ENCODE results near the gene OVCH2.

DNA sequence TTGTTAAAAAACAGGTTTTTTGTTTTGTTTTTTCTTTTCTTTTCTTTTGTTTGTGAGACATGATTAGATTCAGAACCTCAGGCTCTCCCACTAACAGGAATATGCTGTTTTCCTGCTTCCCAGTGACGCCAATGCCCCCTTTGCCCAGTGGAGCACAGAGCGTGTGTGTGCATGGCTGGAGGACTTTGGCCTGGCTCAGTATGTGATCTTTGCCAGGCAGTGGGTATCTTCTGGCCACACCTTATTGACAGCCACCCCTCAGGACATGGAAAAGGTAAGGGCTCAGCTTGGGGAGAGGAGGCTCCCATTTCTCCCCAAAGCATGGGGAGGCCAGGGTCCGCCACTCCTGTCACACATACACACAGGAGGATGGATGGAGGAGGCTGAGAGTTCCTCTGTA lies 58.0 kb downstream of the OVCH2 start:
- TF ChIP-seq POLR2AphosphoS5 (IDR thresholded peaks at IDR 0.05; ENCODE audit: low read depth, low read length) = no peak
- no peak for TF ChIP-seq TAF1 (IDR thresholded peaks at IDR 0.05; ENCODE audit: borderline replicate concordance, insufficient read depth, low read length)
- TF ChIP-seq, protein P1, sequence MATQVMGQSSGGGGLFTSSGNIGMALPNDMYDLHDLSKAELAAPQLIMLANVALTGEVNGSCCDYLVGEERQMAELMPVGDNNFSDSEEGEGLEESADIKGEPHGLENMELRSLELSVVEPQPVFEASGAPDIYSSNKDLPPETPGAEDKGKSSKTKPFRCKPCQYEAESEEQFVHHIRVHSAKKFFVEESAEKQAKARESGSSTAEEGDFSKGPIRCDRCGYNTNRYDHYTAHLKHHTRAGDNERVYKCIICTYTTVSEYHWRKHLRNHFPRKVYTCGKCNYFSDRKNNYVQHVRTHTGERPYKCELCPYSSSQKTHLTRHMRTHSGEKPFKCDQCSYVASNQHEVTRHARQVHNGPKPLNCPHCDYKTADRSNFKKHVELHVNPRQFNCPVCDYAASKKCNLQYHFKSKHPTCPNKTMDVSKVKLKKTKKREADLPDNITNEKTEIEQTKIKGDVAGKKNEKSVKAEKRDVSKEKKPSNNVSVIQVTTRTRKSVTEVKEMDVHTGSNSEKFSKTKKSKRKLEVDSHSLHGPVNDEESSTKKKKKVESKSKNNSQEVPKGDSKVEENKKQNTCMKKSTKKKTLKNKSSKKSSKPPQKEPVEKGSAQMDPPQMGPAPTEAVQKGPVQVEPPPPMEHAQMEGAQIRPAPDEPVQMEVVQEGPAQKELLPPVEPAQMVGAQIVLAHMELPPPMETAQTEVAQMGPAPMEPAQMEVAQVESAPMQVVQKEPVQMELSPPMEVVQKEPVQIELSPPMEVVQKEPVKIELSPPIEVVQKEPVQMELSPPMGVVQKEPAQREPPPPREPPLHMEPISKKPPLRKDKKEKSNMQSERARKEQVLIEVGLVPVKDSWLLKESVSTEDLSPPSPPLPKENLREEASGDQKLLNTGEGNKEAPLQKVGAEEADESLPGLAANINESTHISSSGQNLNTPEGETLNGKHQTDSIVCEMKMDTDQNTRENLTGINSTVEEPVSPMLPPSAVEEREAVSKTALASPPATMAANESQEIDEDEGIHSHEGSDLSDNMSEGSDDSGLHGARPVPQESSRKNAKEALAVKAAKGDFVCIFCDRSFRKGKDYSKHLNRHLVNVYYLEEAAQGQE (IDR thresholded peaks at IDR 0.05; ENCODE audit: insufficient read depth in 1 of 2, low read depth in 2 of 2, low read length in 2 of 2) = no peak
- TF ChIP-seq SIN3A (IDR thresholded peaks at IDR 0.05; ENCODE audit: borderline replicate concordance, insufficient read depth, low read length) = no peak
- TF ChIP-seq FOXP2 (optimal IDR thresholded peaks at IDR 0.05; ENCODE audit: borderline replicate concordance, extremely low read depth, extremely low read length, insufficient read depth) = no peak
